ENCODE data around the gene ASCC2. TPM values are rescaled to one million over a fixed set of nuclear protein-coding genes. Genes with fewer than 3 reads are reported as not detected.

ASCC2 gene
- total RNA-seq, 2 experiments from 2014 or later, result 55.3 to 58.5 TPM

DNA sequence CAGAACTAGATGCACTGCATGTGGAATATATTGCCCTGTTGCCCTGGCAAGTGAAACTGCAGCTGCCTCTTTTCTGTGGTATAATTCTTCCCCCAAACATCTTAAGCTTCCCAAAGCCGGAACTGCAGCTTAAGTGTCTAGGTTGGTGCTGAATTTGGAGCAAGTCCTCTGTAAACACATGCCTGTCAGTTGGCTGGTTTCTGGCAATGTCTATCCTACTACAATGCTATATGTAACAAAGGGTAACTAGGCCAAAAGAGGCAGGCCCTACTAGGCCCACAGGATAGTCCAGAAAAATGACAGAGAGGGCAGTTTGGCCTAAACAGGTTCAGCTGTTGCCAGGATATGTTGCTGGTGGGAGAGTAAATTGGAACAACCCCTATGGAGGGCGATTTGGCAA lies 27.9 kb downstream of the ASCC2 start:
- TF ChIP-seq, protein P1, sequence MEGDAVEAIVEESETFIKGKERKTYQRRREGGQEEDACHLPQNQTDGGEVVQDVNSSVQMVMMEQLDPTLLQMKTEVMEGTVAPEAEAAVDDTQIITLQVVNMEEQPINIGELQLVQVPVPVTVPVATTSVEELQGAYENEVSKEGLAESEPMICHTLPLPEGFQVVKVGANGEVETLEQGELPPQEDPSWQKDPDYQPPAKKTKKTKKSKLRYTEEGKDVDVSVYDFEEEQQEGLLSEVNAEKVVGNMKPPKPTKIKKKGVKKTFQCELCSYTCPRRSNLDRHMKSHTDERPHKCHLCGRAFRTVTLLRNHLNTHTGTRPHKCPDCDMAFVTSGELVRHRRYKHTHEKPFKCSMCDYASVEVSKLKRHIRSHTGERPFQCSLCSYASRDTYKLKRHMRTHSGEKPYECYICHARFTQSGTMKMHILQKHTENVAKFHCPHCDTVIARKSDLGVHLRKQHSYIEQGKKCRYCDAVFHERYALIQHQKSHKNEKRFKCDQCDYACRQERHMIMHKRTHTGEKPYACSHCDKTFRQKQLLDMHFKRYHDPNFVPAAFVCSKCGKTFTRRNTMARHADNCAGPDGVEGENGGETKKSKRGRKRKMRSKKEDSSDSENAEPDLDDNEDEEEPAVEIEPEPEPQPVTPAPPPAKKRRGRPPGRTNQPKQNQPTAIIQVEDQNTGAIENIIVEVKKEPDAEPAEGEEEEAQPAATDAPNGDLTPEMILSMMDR (IDR thresholded peaks at IDR 0.05), result no peak
- CTCF ChIA-PET, result no interaction called here
- intact Hi-C loops (cut with micrococcal nuclease), result loop anchor here (10.0 kb wide), 1 partner anchor 205 kb away; no protein-coding TSS in a partner anchor
- Mint-ChIP-seq H3K4me3 (no peak overlapping the region), H3K36me3 (ENCODE audit: low read depth) (peaks cover 46% of the 10 kb centered on the region), H3K9me3 (no peaks in the 10 kb centered on the region), H3K27me3 (no peaks in the 10 kb centered on the region), H3K27ac (no peak overlapping the region), H3K4me1 (ENCODE audit: low read depth) (no peaks in the 10 kb centered on the region)
- POLR2A ChIA-PET, result no interaction called here
- ATAC-seq (no peak), DNase-seq (no peak)

DNA sequence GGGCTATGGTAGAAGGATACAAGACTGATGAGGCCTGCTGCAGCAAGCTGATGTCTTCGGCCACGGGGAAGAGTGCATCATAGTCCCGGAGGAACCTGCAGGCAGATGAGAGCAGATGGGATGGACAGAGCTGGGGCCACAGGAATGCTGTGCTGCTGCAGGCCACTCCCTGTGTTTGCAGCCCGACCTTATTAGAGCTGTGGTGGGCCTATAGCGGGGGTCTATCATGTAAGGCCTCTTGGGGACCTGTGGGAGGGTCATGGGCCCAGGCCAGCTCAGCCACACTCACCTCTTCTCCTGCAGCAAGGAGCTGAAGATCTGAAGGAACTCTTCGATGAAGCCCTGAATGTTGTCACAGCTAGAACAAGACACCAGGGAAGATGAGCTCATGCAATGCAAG lies 31.9 kb downstream of the ASCC2 start:
- no peaks in the 10 kb centered on the region for H3K4me1 Mint-ChIP-seq (ENCODE audit: low read depth)
- no peaks in the 10 kb centered on the region for H3K27me3 Mint-ChIP-seq
- no peak overlapping the region for H3K27ac Mint-ChIP-seq
- DNase-seq (no peak), ATAC-seq (no peak)
- no peaks in the 10 kb centered on the region for H3K9me3 Mint-ChIP-seq
- intact Hi-C loops (cut with micrococcal nuclease), result no loop called here
- TF ChIP-seq, protein P1 (IDR thresholded peaks at IDR 0.05), result no peak
- CTCF ChIA-PET, result interaction anchor here (1.0 to 1.2 kb wide), 2 partner anchors 196 to 199 kb away, joined by 3 to 5 read pairs; no protein-coding TSS in a partner anchor
- POLR2A ChIA-PET, result interaction anchor here (1.1 kb wide), 1 partner anchor 9 kb away, joined by 3 read pairs; no protein-coding TSS in a partner anchor
- peaks cover 32% of the 10 kb centered on the region for H3K36me3 Mint-ChIP-seq (ENCODE audit: low read depth)
- no peak overlapping the region for H3K4me3 Mint-ChIP-seq

- H3K4me1 Mint-ChIP-seq (ENCODE audit: low read depth), result no peaks in the 10 kb centered on the region
- intact Hi-C loops (cut with micrococcal nuclease), result no loop called here
- H3K9me3 Mint-ChIP-seq, result no peaks in the 10 kb centered on the region
- ChIA-PET POLR2A (no interaction called here), CTCF (interaction anchor here (2.1 kb wide), 1 partner anchor 200 kb away, joined by 7 read pairs; no protein-coding TSS in a partner anchor)
- TF ChIP-seq, protein P1 (IDR thresholded peaks at IDR 0.05), result no peak
- H3K4me3 Mint-ChIP-seq, result no peak overlapping the region
- no peak for DNase-seq
- no peak overlapping the region for H3K27ac Mint-ChIP-seq
- H3K27me3 Mint-ChIP-seq, result no peaks in the 10 kb centered on the region
- no peak for ATAC-seq
- peaks cover 31% of the 10 kb centered on the region for H3K36me3 Mint-ChIP-seq (ENCODE audit: low read depth)
Measured at GRCh38 chr22:29804985-29805384, 33.1 kb downstream of the ASCC2 start.

DNA sequence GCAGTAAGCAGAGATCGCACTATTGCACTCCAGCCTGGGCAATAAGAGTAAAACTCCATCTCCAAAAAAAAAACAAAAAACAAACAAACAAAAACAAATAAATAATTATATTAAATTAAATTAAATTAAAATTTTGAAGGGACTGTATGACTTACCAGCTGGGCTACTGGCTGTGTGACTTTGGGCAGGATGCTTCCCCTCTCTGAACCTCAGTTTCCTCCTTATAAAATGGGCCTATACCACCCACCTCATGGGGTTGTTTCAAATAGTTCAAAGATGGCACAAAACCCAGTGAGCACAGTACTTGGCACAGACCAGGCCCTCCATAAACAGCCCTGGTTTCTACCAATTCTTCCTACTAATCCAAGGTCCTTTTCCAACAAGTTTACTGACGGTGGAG lies 34.9 kb downstream of the ASCC2 start:
- no peak overlapping the region for H3K4me3 Mint-ChIP-seq
- DNase-seq (no peak), ATAC-seq (no peak)
- H3K27ac Mint-ChIP-seq, result no peak overlapping the region
- CTCF ChIA-PET, result no interaction called here
- H3K27me3 Mint-ChIP-seq, result no peaks in the 10 kb centered on the region
- POLR2A ChIA-PET, result interaction anchor here (0.6 kb wide), 1 partner anchor 594 kb away, joined by 3 read pairs; no protein-coding TSS in a partner anchor
- peaks cover 5% of the 10 kb centered on the region for H3K4me1 Mint-ChIP-seq (ENCODE audit: low read depth)
- TF ChIP-seq, protein P1 (IDR thresholded peaks at IDR 0.05), result no peak
- intact Hi-C loops (cut with micrococcal nuclease), result no loop called here
- H3K9me3 Mint-ChIP-seq, result no peaks in the 10 kb centered on the region
- peaks cover 33% of the 10 kb centered on the region for H3K36me3 Mint-ChIP-seq (ENCODE audit: low read depth)

DNA sequence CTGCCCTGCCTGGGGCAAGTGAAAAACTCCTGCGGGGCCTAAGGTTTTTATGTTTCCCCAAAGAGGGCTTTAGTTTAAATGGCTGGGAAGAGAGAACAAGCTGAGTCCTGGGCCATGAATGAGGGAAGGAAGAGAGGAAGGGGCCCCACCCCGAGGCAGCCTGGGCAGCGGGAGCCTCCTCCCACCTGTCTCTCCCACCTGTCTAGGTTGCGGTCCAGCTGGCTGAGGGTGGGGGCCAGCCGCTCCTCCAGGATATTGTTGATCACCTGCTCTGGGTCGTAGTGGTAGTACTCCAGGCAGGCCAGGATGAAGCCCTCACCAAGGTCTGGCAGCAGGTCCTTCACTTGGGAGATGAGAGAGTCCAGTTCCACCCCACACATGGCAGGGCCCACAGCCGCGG lies 36.3 kb downstream of the ASCC2 start:
- TF ChIP-seq, protein P1 (IDR thresholded peaks at IDR 0.05), result no peak
- ChIA-PET POLR2A (no interaction called here), CTCF (no interaction called here)
- H3K9me3 Mint-ChIP-seq, result no peaks in the 10 kb centered on the region
- H3K27ac Mint-ChIP-seq, result no peak overlapping the region
- peaks cover 14% of the 10 kb centered on the region for H3K4me1 Mint-ChIP-seq (ENCODE audit: low read depth)
- intact Hi-C loops (cut with micrococcal nuclease), result no loop called here
- no peaks in the 10 kb centered on the region for H3K27me3 Mint-ChIP-seq
- peaks cover 29% of the 10 kb centered on the region for H3K36me3 Mint-ChIP-seq (ENCODE audit: low read depth)
- DNase-seq, result no peak
- H3K4me3 Mint-ChIP-seq, result no peak overlapping the region
- ATAC-seq, result no peak

Data from activated CD8-positive, alpha-beta T cell treated with anti-CD3 and anti-CD28 coated beads for 36 hours (primary cell).